Right lobe of liver (tissue), 4 donors: ENCODE data around the gene CCDC9.

Source experiments
- POLR2A ChIP-seq: fragments of 450-650 bp; IDR thresholded peaks from one replicate; pipeline ENCODE4 v1.6.1; 2017; ENCODE audit warnings: antibody characterized with exemption, mild to moderate bottlenecking
- TF ChIP-seq, protein P1 (sequence below), 4 donors: fragments of 200-600 bp in 3 of 4; fragments of 450-650 bp in 1 of 4; IDR thresholded peaks; one replicate each; pipeline versions ENCODE4 v1.5.1 to v1.8.0; 2016 to 2022; ENCODE audit warnings: antibody characterized with exemption in 4 of 4, mild to moderate bottlenecking in 2 of 4
- donor health status: DM: no; HTN: no; CAD: no.
- donor health status: DM: no; HTN: no; CAD: no.
- donor health status: DM: no; HTN: yes; CAD: no.

GRCh38 chr19:47255879-47256692 lies at the start of gene CCDC9:
- TF ChIP-seq POLR2A: peak; percentile 92
- TF ChIP-seq, protein P1, sequence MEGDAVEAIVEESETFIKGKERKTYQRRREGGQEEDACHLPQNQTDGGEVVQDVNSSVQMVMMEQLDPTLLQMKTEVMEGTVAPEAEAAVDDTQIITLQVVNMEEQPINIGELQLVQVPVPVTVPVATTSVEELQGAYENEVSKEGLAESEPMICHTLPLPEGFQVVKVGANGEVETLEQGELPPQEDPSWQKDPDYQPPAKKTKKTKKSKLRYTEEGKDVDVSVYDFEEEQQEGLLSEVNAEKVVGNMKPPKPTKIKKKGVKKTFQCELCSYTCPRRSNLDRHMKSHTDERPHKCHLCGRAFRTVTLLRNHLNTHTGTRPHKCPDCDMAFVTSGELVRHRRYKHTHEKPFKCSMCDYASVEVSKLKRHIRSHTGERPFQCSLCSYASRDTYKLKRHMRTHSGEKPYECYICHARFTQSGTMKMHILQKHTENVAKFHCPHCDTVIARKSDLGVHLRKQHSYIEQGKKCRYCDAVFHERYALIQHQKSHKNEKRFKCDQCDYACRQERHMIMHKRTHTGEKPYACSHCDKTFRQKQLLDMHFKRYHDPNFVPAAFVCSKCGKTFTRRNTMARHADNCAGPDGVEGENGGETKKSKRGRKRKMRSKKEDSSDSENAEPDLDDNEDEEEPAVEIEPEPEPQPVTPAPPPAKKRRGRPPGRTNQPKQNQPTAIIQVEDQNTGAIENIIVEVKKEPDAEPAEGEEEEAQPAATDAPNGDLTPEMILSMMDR (IDR thresholded peaks at IDR 0.05): no peak
